ENCODE data around the gene KLHL21.
"Not testable (repeated sequence)": the region's sequence is repeated elsewhere in the genome, so short reads cannot be mapped to it uniquely, and the experiment has no call there.

Gene KLHL21

GRCh38 chr1:6602669-6603237, at the start of gene KLHL21:
TSS of gene KLHL21 (minus strand) at chr1:6602869. CDS start at chr1:6602817, 52 bp downstream.
- peak; percentile 86 for DNase-seq

GRCh38 chr1:6651909-6652308, 49.2 kb upstream of the KLHL21 start:
- no peak for DNase-seq

- no peak for DNase-seq
Observed at GRCh38 chr1:6648556-6648955, 45.9 kb upstream of the KLHL21 start.

GRCh38 chr1:6646499-6647148, 44.0 kb upstream of the KLHL21 start:
- DNase-seq = peak; percentile 31

GRCh38 chr1:6645018-6645417, 42.3 kb upstream of the KLHL21 start:
- DNase-seq = no peak

GRCh38 chr1:6640867-6641266, 38.2 kb upstream of the KLHL21 start:
- not testable (repeated sequence) for DNase-seq

GRCh38 chr1:6638226-6638625, 35.6 kb upstream of the KLHL21 start:
- DNase-seq = no peak

GRCh38 chr1:6637770-6638169, 35.1 kb upstream of the KLHL21 start:
- no peak for DNase-seq

GRCh38 chr1:6636778-6637177, 34.1 kb upstream of the KLHL21 start:
- DNase-seq = not testable (repeated sequence)

GRCh38 chr1:6635910-6636760, 33.5 kb upstream of the KLHL21 start:
- DNase-seq = no peak

GRCh38 chr1:6635161-6635909, 32.7 kb upstream of the KLHL21 start:
- no peak for DNase-seq

- DNase-seq = peak; percentile 38
Observed at GRCh38 chr1:6634371-6635052, 31.8 kb upstream of the KLHL21 start.

GRCh38 chr1:6632588-6633514, 30.2 kb upstream of the KLHL21 start:
- no peak for DNase-seq

- DNase-seq = no peak
Observed at GRCh38 chr1:6631058-6631457, 28.4 kb upstream of the KLHL21 start.

GRCh38 chr1:6630027-6630426, 27.4 kb upstream of the KLHL21 start:
- DNase-seq = no peak

GRCh38 chr1:6628971-6629479, 26.4 kb upstream of the KLHL21 start:
- DNase-seq = no peak

- DNase-seq = no peak
Observed at GRCh38 chr1:6627841-6628545, 25.3 kb upstream of the KLHL21 start.

GRCh38 chr1:6627031-6627430, 24.4 kb upstream of the KLHL21 start:
- DNase-seq = no peak

GRCh38 chr1:6625584-6626149, 23.0 kb upstream of the KLHL21 start:
- DNase-seq = no peak

All from stimulated activated CD4-positive, alpha-beta T cell treated with anti-CD3 and anti-CD28 coated beads, Interleukin-1b, Interleukin-23, amount 100 ng/mL, for 48 hours (primary cell).